Measurements from ENCODE around the gene SH3TC1.

SH3TC1 gene

DNA sequence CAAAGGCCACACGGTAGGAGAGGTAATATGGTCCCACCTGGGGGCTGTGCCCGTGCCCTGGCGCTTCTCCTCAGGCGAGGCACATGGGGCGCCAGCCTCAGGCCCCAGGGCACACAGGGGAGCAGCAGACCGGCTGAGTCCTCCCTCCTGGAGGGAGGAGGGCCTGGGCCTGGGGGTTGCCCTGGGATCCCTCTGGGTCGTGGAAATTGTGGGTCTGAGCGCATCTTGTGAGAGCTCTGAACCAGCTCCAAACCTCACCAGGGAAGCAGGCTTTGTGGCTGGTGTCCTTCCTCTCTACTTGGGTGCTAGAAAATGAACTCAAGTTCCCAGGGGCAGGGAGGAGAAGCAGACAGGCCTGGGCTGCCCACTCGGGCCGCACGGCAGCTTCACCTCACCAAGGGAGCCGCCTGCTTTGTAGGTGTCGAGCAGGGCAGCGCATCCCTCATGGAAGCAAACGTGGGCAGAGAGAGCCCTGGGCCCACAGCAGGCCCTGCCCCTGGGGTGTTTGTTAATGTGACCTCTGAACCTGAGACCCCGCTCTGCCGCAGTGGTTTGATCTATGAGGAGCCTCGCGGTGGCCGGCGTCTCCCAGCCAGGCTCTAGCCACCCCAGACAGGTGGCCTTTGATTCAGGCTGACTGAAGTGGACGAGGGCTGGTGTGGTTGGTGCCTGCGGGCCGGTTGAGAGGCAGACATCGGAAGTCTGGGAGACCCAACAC, 81.2 kb downstream of the SH3TC1 start:
- no peak overlapping the region for H3K23ac ChIP-seq (ENCODE audit: low read length)
- H3K79me1 ChIP-seq (ENCODE audit: low read length), result no peaks in the 10 kb centered on the region
- H2BK120ac ChIP-seq (ENCODE audit: low read depth, low read length), result no peak overlapping the region
- DNase-seq, result no peak
- H3K4me1 ChIP-seq (ENCODE audit: control insufficient read depth, low read depth, low read length), result no peaks in the 10 kb centered on the region
- H3K4me3 ChIP-seq (ENCODE audit: low read length), result no peak overlapping the region
- no peak overlapping the region for H4K8ac ChIP-seq (ENCODE audit: low read depth, low read length)
- H2BK5ac ChIP-seq (ENCODE audit: low read length), result no peak overlapping the region
- no peak overlapping the region for H3K18ac ChIP-seq (ENCODE audit: low read length)
- no peak overlapping the region for H2BK15ac ChIP-seq (replicated peaks; ENCODE audit: low read depth)
- no peak overlapping the region for H3K27ac ChIP-seq (ENCODE audit: low read depth, low read length)
- no peak overlapping the region for H3K4me2 ChIP-seq (ENCODE audit: low read length)
- no peak overlapping the region for H3K4ac ChIP-seq (ENCODE audit: low read depth, low read length)
- H4K5ac ChIP-seq (ENCODE audit: low read length), result no peak overlapping the region
- H3K36me3 ChIP-seq (ENCODE audit: control insufficient read depth, insufficient read depth, low read length), result no peaks in the 10 kb centered on the region
- no CpG with 5 or more reads among the region's 25 CpGs for WGBS (ENCODE audit: extremely low coverage, insufficient coverage, low lambda C conversion rate)
- H3K79me2 ChIP-seq (ENCODE audit: control insufficient read depth, insufficient read depth, low read length), result no peaks in the 10 kb centered on the region
- H3K56ac ChIP-seq (ENCODE audit: low read length), result no peak overlapping the region
- no peaks in the 10 kb centered on the region for H3K27me3 ChIP-seq (ENCODE audit: insufficient read depth, low read length, poor library complexity)
- H3K9ac ChIP-seq (ENCODE audit: low read length), result no peak overlapping the region
- H2AK5ac ChIP-seq (ENCODE audit: low read length), result no peak overlapping the region

DNA sequence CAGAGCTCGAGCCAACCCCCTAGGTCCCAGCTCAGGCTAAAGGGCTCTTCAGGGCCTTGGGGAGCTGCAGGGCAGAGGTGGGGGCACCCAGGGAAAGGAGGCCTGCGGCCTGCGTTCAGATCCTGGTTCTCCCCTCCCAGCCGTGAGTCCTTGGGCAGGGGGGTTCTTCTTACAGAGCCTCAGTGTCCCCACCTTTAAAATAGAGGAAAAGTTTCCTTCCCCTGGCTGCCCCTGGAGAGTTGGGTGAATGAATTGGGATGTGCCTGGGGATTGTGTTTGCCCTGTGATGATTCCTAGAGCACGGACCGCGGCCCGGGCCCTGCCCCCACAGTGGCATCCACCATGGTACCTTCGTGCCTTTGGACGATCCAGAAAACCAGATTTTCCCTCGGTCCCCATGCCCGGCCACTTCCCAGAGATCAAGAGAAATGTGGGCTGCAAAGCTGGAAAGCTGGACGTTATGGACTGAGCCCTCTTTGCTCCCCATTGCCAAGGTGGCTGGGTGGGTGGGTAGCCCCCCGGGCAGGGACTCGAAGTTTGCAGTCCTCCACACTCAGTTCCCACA, 81.9 kb downstream of the SH3TC1 start:
- H3K4ac ChIP-seq (ENCODE audit: low read depth, low read length), result no peak overlapping the region
- no peak overlapping the region for H2BK15ac ChIP-seq (replicated peaks; ENCODE audit: low read depth)
- no peak overlapping the region for H3K18ac ChIP-seq (ENCODE audit: low read length)
- H3K9ac ChIP-seq (ENCODE audit: low read length), result no peak overlapping the region
- no peak overlapping the region for H2AK5ac ChIP-seq (ENCODE audit: low read length)
- no peak overlapping the region for H3K23ac ChIP-seq (ENCODE audit: low read length)
- no peaks in the 10 kb centered on the region for H3K79me1 ChIP-seq (ENCODE audit: low read length)
- H3K56ac ChIP-seq (ENCODE audit: low read length), result no peak overlapping the region
- no peak overlapping the region for H4K8ac ChIP-seq (ENCODE audit: low read depth, low read length)
- no peaks in the 10 kb centered on the region for H3K27me3 ChIP-seq (ENCODE audit: insufficient read depth, low read length, poor library complexity)
- H4K5ac ChIP-seq (ENCODE audit: low read length), result no peak overlapping the region
- no peak overlapping the region for H3K4me2 ChIP-seq (ENCODE audit: low read length)
- no peak overlapping the region for H2BK5ac ChIP-seq (ENCODE audit: low read length)
- no peaks in the 10 kb centered on the region for H3K79me2 ChIP-seq (ENCODE audit: control insufficient read depth, insufficient read depth, low read length)
- no peak for DNase-seq
- H3K36me3 ChIP-seq (ENCODE audit: control insufficient read depth, insufficient read depth, low read length), result no peaks in the 10 kb centered on the region
- H2BK120ac ChIP-seq (ENCODE audit: low read depth, low read length), result no peak overlapping the region
- H3K4me1 ChIP-seq (ENCODE audit: control insufficient read depth, low read depth, low read length), result no peaks in the 10 kb centered on the region
- no CpG with 5 or more reads among the region's 15 CpGs for WGBS (ENCODE audit: extremely low coverage, insufficient coverage, low lambda C conversion rate)
- no peak overlapping the region for H3K27ac ChIP-seq (ENCODE audit: low read depth, low read length)
- H3K4me3 ChIP-seq (ENCODE audit: low read length), result no peak overlapping the region

DNA sequence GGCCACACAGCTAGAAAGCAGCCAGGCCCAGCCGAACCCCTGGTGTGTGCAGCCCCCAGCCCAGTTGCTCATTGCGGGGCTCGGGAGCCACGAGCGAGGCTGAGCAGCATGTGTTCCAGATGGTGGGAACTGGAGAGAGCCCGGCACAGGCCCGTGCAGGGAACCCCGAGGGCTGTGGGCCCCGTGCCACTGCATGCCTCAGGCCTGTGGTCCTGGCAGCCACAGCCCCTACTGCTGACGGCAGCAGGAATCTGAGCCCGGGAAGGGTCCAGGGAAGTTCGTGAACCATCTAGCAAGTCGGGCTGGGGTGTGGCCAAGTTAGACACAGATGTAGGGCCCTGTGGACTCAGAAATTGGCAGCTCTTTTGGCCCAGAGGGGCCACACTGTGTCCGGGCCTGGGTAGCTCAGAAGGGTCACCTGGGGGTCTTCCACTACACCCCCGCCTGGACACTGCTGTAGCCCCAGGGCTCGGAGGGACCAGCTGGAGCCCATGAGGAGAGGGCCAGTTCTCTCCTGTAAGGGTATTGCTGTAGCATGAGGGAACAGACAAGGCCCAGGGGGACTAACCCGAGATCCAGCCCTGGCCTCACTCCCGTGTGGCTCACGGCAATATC, 82.5 kb downstream of the SH3TC1 start:
- no peak overlapping the region for H2BK15ac ChIP-seq (replicated peaks; ENCODE audit: low read depth)
- no peak overlapping the region for H2BK120ac ChIP-seq (ENCODE audit: low read depth, low read length)
- H3K4ac ChIP-seq (ENCODE audit: low read depth, low read length), result no peak overlapping the region
- H3K56ac ChIP-seq (ENCODE audit: low read length), result no peak overlapping the region
- H3K18ac ChIP-seq (ENCODE audit: low read length), result no peak overlapping the region
- no peaks in the 10 kb centered on the region for H3K79me2 ChIP-seq (ENCODE audit: control insufficient read depth, insufficient read depth, low read length)
- no peak overlapping the region for H3K23ac ChIP-seq (ENCODE audit: low read length)
- no peaks in the 10 kb centered on the region for H3K27me3 ChIP-seq (ENCODE audit: insufficient read depth, low read length, poor library complexity)
- H4K8ac ChIP-seq (ENCODE audit: low read depth, low read length), result no peak overlapping the region
- WGBS (ENCODE audit: extremely low coverage, insufficient coverage, low lambda C conversion rate), result no CpG with 5 or more reads among the region's 19 CpGs
- no peak overlapping the region for H3K4me2 ChIP-seq (ENCODE audit: low read length)
- no peaks in the 10 kb centered on the region for H3K4me1 ChIP-seq (ENCODE audit: control insufficient read depth, low read depth, low read length)
- H2BK5ac ChIP-seq (ENCODE audit: low read length), result no peak overlapping the region
- no peaks in the 10 kb centered on the region for H3K79me1 ChIP-seq (ENCODE audit: low read length)
- H3K9ac ChIP-seq (ENCODE audit: low read length), result no peak overlapping the region
- no peak for DNase-seq
- H4K5ac ChIP-seq (ENCODE audit: low read length), result no peak overlapping the region
- H3K27ac ChIP-seq (ENCODE audit: low read depth, low read length), result no peak overlapping the region
- H3K4me3 ChIP-seq (ENCODE audit: low read length), result no peak overlapping the region
- no peaks in the 10 kb centered on the region for H3K36me3 ChIP-seq (ENCODE audit: control insufficient read depth, insufficient read depth, low read length)
- H2AK5ac ChIP-seq (ENCODE audit: low read length), result no peak overlapping the region

DNA sequence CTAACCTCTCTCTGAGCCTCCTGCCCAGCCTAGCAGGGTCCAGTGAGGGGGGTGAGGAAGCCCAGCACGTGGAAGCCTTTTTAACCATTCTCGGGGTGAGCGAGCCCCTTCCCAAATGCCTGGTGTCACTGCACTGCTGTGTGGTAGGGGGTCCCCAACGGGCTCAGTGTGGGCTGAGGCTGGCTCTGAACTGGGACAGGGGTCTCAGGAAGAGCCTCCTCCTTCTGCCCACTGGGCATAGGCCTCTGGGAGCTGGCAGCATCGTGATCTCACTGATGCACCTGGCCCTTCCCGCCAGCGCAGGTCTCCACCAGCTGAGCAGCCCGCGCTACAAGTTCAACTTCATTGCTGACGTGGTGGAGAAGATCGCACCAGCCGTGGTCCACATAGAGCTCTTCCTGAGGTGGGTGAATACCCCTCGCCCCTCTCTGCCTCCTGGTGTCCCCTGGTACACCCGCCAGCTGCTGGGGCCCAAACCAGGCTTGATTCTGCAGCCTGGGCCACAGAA, 83.1 kb downstream of the SH3TC1 start:
- DNase-seq, result no peak
- Histone ChIP-seq H2BK5ac (ENCODE audit: low read length) (no peak overlapping the region), H3K27ac (ENCODE audit: low read depth, low read length) (no peak overlapping the region), H2BK15ac (replicated peaks; ENCODE audit: low read depth) (no peak overlapping the region), H3K56ac (ENCODE audit: low read length) (no peak overlapping the region), H3K23ac (ENCODE audit: low read length) (no peak overlapping the region), H3K4ac (ENCODE audit: low read depth, low read length) (no peak overlapping the region), H3K27me3 (ENCODE audit: insufficient read depth, low read length, poor library complexity) (no peaks in the 10 kb centered on the region), H2BK120ac (ENCODE audit: low read depth, low read length) (no peak overlapping the region), H4K5ac (ENCODE audit: low read length) (no peak overlapping the region), H4K8ac (ENCODE audit: low read depth, low read length) (no peak overlapping the region), H3K79me1 (ENCODE audit: low read length) (no peaks in the 10 kb centered on the region), H3K9ac (ENCODE audit: low read length) (no peak overlapping the region), H2AK5ac (ENCODE audit: low read length) (no peak overlapping the region), H3K18ac (ENCODE audit: low read length) (no peak overlapping the region), H3K4me2 (ENCODE audit: low read length) (no peak overlapping the region), H3K36me3 (ENCODE audit: control insufficient read depth, insufficient read depth, low read length) (no peaks in the 10 kb centered on the region), H3K4me1 (ENCODE audit: control insufficient read depth, low read depth, low read length) (no peaks in the 10 kb centered on the region), H3K79me2 (ENCODE audit: control insufficient read depth, insufficient read depth, low read length) (no peaks in the 10 kb centered on the region), H3K4me3 (ENCODE audit: low read length) (no peak overlapping the region)
- no CpG with 5 or more reads among the region's 14 CpGs for WGBS (ENCODE audit: extremely low coverage, insufficient coverage, low lambda C conversion rate)

DNA sequence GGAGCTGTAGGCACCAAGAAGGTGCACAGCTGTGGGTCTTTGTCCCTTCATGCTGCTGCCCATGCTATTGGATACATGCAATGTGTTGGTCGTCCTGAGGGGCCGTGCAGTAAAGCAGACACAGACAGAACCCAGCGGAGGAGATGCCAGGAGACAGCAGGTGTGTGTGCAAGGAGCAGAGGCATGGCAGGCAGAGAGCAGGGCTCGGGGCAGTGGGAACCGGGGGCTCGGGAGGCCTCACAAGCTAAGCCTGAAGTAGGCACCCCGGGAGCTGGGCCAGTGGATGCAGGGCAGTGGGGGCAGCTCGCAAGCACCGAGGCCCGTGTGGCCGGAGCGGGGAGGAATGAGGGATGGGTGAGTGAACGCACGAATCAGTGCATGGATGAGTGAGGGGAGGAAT, 83.7 kb downstream of the SH3TC1 start:
- H3K56ac ChIP-seq (ENCODE audit: low read length), result no peak overlapping the region
- H3K27me3 ChIP-seq (ENCODE audit: insufficient read depth, low read length, poor library complexity), result no peaks in the 10 kb centered on the region
- H3K79me1 ChIP-seq (ENCODE audit: low read length), result no peaks in the 10 kb centered on the region
- no peak overlapping the region for H2BK120ac ChIP-seq (ENCODE audit: low read depth, low read length)
- H3K27ac ChIP-seq (ENCODE audit: low read depth, low read length), result no peak overlapping the region
- no peak overlapping the region for H4K8ac ChIP-seq (ENCODE audit: low read depth, low read length)
- no peaks in the 10 kb centered on the region for H3K4me1 ChIP-seq (ENCODE audit: control insufficient read depth, low read depth, low read length)
- no peak overlapping the region for H3K4me3 ChIP-seq (ENCODE audit: low read length)
- H3K4me2 ChIP-seq (ENCODE audit: low read length), result no peak overlapping the region
- no peak overlapping the region for H4K5ac ChIP-seq (ENCODE audit: low read length)
- H3K36me3 ChIP-seq (ENCODE audit: control insufficient read depth, insufficient read depth, low read length), result no peaks in the 10 kb centered on the region
- H3K23ac ChIP-seq (ENCODE audit: low read length), result no peak overlapping the region
- DNase-seq, result no peak
- H2BK15ac ChIP-seq (replicated peaks; ENCODE audit: low read depth), result no peak overlapping the region
- H3K18ac ChIP-seq (ENCODE audit: low read length), result no peak overlapping the region
- H2AK5ac ChIP-seq (ENCODE audit: low read length), result no peak overlapping the region
- no peak overlapping the region for H3K4ac ChIP-seq (ENCODE audit: low read depth, low read length)
- H2BK5ac ChIP-seq (ENCODE audit: low read length), result no peak overlapping the region
- H3K9ac ChIP-seq (ENCODE audit: low read length), result no peak overlapping the region
- no CpG with 5 or more reads among the region's 14 CpGs for WGBS (ENCODE audit: extremely low coverage, insufficient coverage, low lambda C conversion rate)
- no peaks in the 10 kb centered on the region for H3K79me2 ChIP-seq (ENCODE audit: control insufficient read depth, insufficient read depth, low read length)
